Activated CD8-positive, alpha-beta memory T cell treated with anti-CD3 and anti-CD28 coated beads for 24 hours (primary cell): ENCODE results near the gene PCDHGA9.
A peak's percentile ranks its signal among the peaks of the same experiment; 100 is the strongest.
"Not testable (repeated sequence)": the region's sequence is repeated elsewhere in the genome, so short reads cannot be mapped to it uniquely, and the experiment has no call there.

Experiments
- DNase-seq: peaks from one replicate; pipeline ENCODE4 v3.0.0-alpha.2; 2020

PCDHGA9 gene

GRCh38 chr5:141384471-141385267 is 17.9 kb upstream of the PCDHGA9 start:
- no peak for DNase-seq

- peak; percentile 55 for DNase-seq
Measured at GRCh38 chr5:141387557-141388311, 14.8 kb upstream of the PCDHGA9 start, which contains the start of gene PCDHGB4. PCDHGB4 (plus strand) TSS chr5:141387698; CDS start chr5:141387885, 187 bp downstream.

- no peak for DNase-seq
Measured at GRCh38 chr5:141388661-141389060, 13.9 kb upstream of the PCDHGA9 start.

GRCh38 chr5:141389153-141390042 is 13.2 kb upstream of the PCDHGA9 start:
- DNase-seq: peak; percentile 40

GRCh38 chr5:141392429-141393198 is 10.0 kb upstream of the PCDHGA9 start, which contains the start of gene PCDHGA8:
PCDHGA8 (plus strand) TSS chr5:141392633; CDS start chr5:141392814, 181 bp downstream.
- DNase-seq: peak; percentile 33

- DNase-seq: peak; percentile 48
Measured at GRCh38 chr5:141393267-141393666, 9.3 kb upstream of the PCDHGA9 start.

- peak; percentile 37 for DNase-seq
Measured at GRCh38 chr5:141394401-141395187, 8.0 kb upstream of the PCDHGA9 start.

- not testable (repeated sequence) for DNase-seq
Measured at GRCh38 chr5:141397756-141398551, 4.6 kb upstream of the PCDHGA9 start, which contains the start of gene PCDHGB5. PCDHGB5 (plus strand) TSS chr5:141397947; CDS start chr5:141398128, 181 bp downstream.

- DNase-seq: no peak
Measured at GRCh38 chr5:141398608-141399007, 4.0 kb upstream of the PCDHGA9 start.

- DNase-seq: no peak
Measured at GRCh38 chr5:141399555-141400258, 2.9 kb upstream of the PCDHGA9 start.

- no peak for DNase-seq
Measured at GRCh38 chr5:141403387-141403786, 809 bp downstream of the PCDHGA9 start.

GRCh38 chr5:141407790-141408505 is 5.4 kb downstream of the PCDHGA9 start, which contains the start of gene PCDHGB6:
PCDHGB6 (plus strand) TSS chr5:141408021; CDS start chr5:141408203, 182 bp downstream.
- peak; percentile 54 for DNase-seq

GRCh38 chr5:141409598-141410306 is 7.2 kb downstream of the PCDHGA9 start:
- no peak for DNase-seq

- DNase-seq: no peak
Measured at GRCh38 chr5:141411575-141411974, 9.0 kb downstream of the PCDHGA9 start.

GRCh38 chr5:141412854-141413539 is 10.4 kb downstream of the PCDHGA9 start, which contains the start of gene PCDHGA10:
PCDHGA10 (plus strand) TSS chr5:141412987; CDS start chr5:141413176, 189 bp downstream.
- peak; percentile 70 for DNase-seq

- no peak for DNase-seq
Measured at GRCh38 chr5:141413540-141414069, 11.0 kb downstream of the PCDHGA9 start.
